CD4-positive, alpha-beta T cell treated with Interferon alpha-2 for 1 hour (primary cell): ENCODE measurements around the gene PACRG.
"Not testable (repeated sequence)": the region's sequence is repeated elsewhere in the genome, so short reads cannot be mapped to it uniquely, and the experiment has no call there.

Experiments used
- DNase-seq, 2 donors: peaks; one replicate each; pipeline ENCODE4 v3.0.0-alpha.2; 2020 to 2022

PACRG gene

GRCh38 chr6:163300838-163301237, 573.1 kb downstream of the PACRG start:
- DNase-seq: no peak

GRCh38 chr6:163301726-163302635, 574.2 kb downstream of the PACRG start:
- no peak for DNase-seq

GRCh38 chr6:163302747-163303146, 575.0 kb downstream of the PACRG start:
- DNase-seq: no peak

- DNase-seq: no peak
Observed at GRCh38 chr6:163306000-163306399, 578.2 kb downstream of the PACRG start.

- no peak for DNase-seq
Observed at GRCh38 chr6:163308629-163309440, 581.1 kb downstream of the PACRG start.

- DNase-seq: no peak
Observed at GRCh38 chr6:163309491-163310026, 581.8 kb downstream of the PACRG start.

- no peak for DNase-seq
Observed at GRCh38 chr6:163310096-163310972, 582.6 kb downstream of the PACRG start.

GRCh38 chr6:163310973-163311383, 583.2 kb downstream of the PACRG start:
- no peak for DNase-seq

GRCh38 chr6:163311830-163312229, 584.1 kb downstream of the PACRG start:
- DNase-seq: no peak

- DNase-seq: no peak
Observed at GRCh38 chr6:163313566-163313965, 585.8 kb downstream of the PACRG start.

- no peak for DNase-seq
Observed at GRCh38 chr6:163313981-163314380, 586.2 kb downstream of the PACRG start.

GRCh38 chr6:163314791-163315470, 587.2 kb downstream of the PACRG start:
- DNase-seq: no peak

GRCh38 chr6:163316866-163317495, 589.2 kb downstream of the PACRG start:
- DNase-seq: not testable (repeated sequence)

- no peak for DNase-seq
Observed at GRCh38 chr6:163318071-163318786, 590.5 kb downstream of the PACRG start.

- DNase-seq: no peak
Observed at GRCh38 chr6:163319609-163320366, 592.0 kb downstream of the PACRG start.

- DNase-seq: no peak
Observed at GRCh38 chr6:163320402-163320801, 592.6 kb downstream of the PACRG start.

GRCh38 chr6:163320804-163321203, 593.0 kb downstream of the PACRG start:
- DNase-seq: no peak

GRCh38 chr6:163321717-163322116, 593.9 kb downstream of the PACRG start:
- DNase-seq: no peak

- DNase-seq: no peak
Observed at GRCh38 chr6:163323274-163323673, 595.5 kb downstream of the PACRG start.

- DNase-seq: no peak
Observed at GRCh38 chr6:163323705-163324104, 595.9 kb downstream of the PACRG start.
